ENCODE results near the gene AFAP1.

DNA sequence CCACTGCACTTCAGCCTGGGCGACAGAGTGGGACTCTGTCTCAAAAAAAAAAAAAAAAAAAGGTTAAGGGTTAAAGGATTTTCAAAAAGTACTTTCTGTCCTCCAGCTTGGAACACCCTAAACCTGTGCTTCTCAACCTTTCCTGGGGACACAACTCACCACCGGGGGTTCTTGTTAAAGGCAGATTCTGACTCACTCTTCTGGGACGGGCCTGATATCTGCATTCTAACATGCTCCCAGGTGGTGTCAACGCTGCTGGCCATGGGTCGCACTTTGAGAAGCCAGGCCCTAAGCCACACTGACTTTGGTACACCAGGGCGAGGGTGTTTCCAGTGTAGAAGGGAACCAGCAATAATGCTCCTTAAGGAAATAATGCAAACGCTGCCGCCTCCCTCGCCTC is 46.1 kb downstream of the AFAP1 start:
- TF ChIP-seq, protein P1, sequence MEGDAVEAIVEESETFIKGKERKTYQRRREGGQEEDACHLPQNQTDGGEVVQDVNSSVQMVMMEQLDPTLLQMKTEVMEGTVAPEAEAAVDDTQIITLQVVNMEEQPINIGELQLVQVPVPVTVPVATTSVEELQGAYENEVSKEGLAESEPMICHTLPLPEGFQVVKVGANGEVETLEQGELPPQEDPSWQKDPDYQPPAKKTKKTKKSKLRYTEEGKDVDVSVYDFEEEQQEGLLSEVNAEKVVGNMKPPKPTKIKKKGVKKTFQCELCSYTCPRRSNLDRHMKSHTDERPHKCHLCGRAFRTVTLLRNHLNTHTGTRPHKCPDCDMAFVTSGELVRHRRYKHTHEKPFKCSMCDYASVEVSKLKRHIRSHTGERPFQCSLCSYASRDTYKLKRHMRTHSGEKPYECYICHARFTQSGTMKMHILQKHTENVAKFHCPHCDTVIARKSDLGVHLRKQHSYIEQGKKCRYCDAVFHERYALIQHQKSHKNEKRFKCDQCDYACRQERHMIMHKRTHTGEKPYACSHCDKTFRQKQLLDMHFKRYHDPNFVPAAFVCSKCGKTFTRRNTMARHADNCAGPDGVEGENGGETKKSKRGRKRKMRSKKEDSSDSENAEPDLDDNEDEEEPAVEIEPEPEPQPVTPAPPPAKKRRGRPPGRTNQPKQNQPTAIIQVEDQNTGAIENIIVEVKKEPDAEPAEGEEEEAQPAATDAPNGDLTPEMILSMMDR (IDR thresholded peaks at IDR 0.05), result no peak
- no peak for TF ChIP-seq POLR2A (IDR thresholded peaks at IDR 0.05)

Data from lower leg skin (tissue), 3 donors.